HEK293 (cell line): ENCODE measurements around the gene CACNA1G.

Experiments used
- REST ChIP-seq: fragments of 450-650 bp; formaldehyde crosslinking; IDR thresholded peaks from 2 replicates; pipeline ENCODE4 v1.5.1; 2016; ENCODE audit warnings: missing biosample characterization, missing genetic modification characterization
- ZNF76 ChIP-seq: fragments of 450-650 bp; formaldehyde crosslinking; IDR thresholded peaks from 2 replicates; pipeline ENCODE4; 2016; ENCODE audit warnings: low read depth, missing biosample characterization, missing genetic modification characterization, borderline replicate concordance

GRCh38 chr17:50661795-50662391 lies 101.4 kb downstream of the CACNA1G start:
- TF ChIP-seq ZNF76 (tag by site-specific recombination) (no peak), REST (no peak)
